Thoracic aorta (tissue), 2 donors: ENCODE measurements around the gene NEXMIF. TPM values are rescaled to one million over a fixed set of nuclear protein-coding genes. Genes with fewer than 3 reads are reported as not detected.

Source experiments
- ATAC-seq: fragments of 150-250 bp; one replicate; pipeline ENCODE4 v1.8.0; 2017; ENCODE audit warnings: low read depth; ENCODE audit not compliant: insufficient number of reproducible peaks, low FRiP score
- DNase-seq: peaks from one replicate; pipeline ENCODE4 v3.0.0-alpha.2; 2020; ENCODE audit warnings: low spot score
- H3K27ac ChIP-seq, 2 donors: fragments of 200-600 bp; sonication (generic); 1 replicate in 1 of 2; 2 replicates in 1 of 2; pipeline ENCODE4 v1.5.1; 2016; ENCODE audit warnings: mild to moderate bottlenecking in 2 of 2, moderate library complexity in 2 of 2
- H3K27me3 ChIP-seq: fragments of 200-600 bp; sonication (generic); replicated peaks from 2 replicates; pipeline ENCODE4 v1.6.0; 2016; ENCODE audit warnings: mild to moderate bottlenecking; ENCODE audit not compliant: insufficient read depth
- H3K36me3 ChIP-seq: fragments of 200-600 bp; sonication (generic); one replicate; pipeline ENCODE4 v1.5.1; 2016
- H3K4me1 ChIP-seq, 2 donors: fragments of 200-600 bp; sonication (generic); 1 replicate in 1 of 2; 2 replicates in 1 of 2; pipeline versions ENCODE4 v1.5.1 to v1.6.0; 2016; ENCODE audit warnings: low read depth in 2 of 2, mild to moderate bottlenecking in 1 of 2; ENCODE audit not compliant: control insufficient read depth in 1 of 2
- H3K4me3 ChIP-seq: fragments of 200-600 bp; sonication (generic); 2 replicates; pipeline ENCODE4 v1.5.1; 2016; ENCODE audit warnings: mild to moderate bottlenecking
- H3K9me3 ChIP-seq: fragments of 200-600 bp; sonication (generic); 2 replicates; pipeline ENCODE4 v1.5.1; 2016
- CTCF ChIP-seq: fragments of 200-600 bp; sonication (generic); IDR thresholded peaks from one replicate; pipeline ENCODE4 v1.5.1; 2019; ENCODE audit warnings: antibody characterized with exemption
- total RNA-seq, 2 donors: library from RNA; depleted of rRNA; stranded (reverse); fragments of >200 nt; gene quantifications; one replicate each; pipeline versions ENCODE4 v1.1.0 to v1.2.3, GENCODE V29; 2016

NEXMIF gene
- total RNA-seq, 2 donors from 2014 or later = 2.2 to 2.3 TPM

- TF ChIP-seq CTCF = no peak
- ATAC-seq (no peak), DNase-seq (no peak)
- Histone ChIP-seq H3K4me1 (no peaks in the 10 kb centered on the region), H3K27ac (no peak overlapping the region), H3K36me3 (no peaks in the 10 kb centered on the region), H3K9me3 (no peaks in the 10 kb centered on the region), H3K4me3 (no peak overlapping the region), H3K27me3 (no peaks in the 10 kb centered on the region)
Observed at GRCh38 chrX:74797338-74797887, 127.8 kb downstream of the NEXMIF start.

- H3K27me3 ChIP-seq = no peaks in the 10 kb centered on the region
- ATAC-seq (no peak), DNase-seq (no peak)
- no peaks in the 10 kb centered on the region for H3K4me1 ChIP-seq
- H3K4me3 ChIP-seq = no peak overlapping the region
- TF ChIP-seq CTCF = no peak
- no peaks in the 10 kb centered on the region for H3K36me3 ChIP-seq
- no peaks in the 10 kb centered on the region for H3K9me3 ChIP-seq
- H3K27ac ChIP-seq = no peak overlapping the region
Observed at GRCh38 chrX:74788545-74789086, 136.6 kb downstream of the NEXMIF start.

GRCh38 chrX:74784629-74785028 lies 140.6 kb downstream of the NEXMIF start:
- Histone ChIP-seq H3K4me1 (no peaks in the 10 kb centered on the region), H3K36me3 (no peaks in the 10 kb centered on the region), H3K27ac (no peak overlapping the region), H3K27me3 (no peaks in the 10 kb centered on the region), H3K4me3 (no peak overlapping the region), H3K9me3 (no peaks in the 10 kb centered on the region)
- DNase-seq (no peak), ATAC-seq (no peak)
- no peak for TF ChIP-seq CTCF

- H3K36me3 ChIP-seq = no peaks in the 10 kb centered on the region
- H3K4me1 ChIP-seq = no peaks in the 10 kb centered on the region
- H3K27ac ChIP-seq = no peak overlapping the region
- no peak for TF ChIP-seq CTCF
- no peaks in the 10 kb centered on the region for H3K9me3 ChIP-seq
- H3K4me3 ChIP-seq = no peak overlapping the region
- ATAC-seq (no peak), DNase-seq (no peak)
- no peaks in the 10 kb centered on the region for H3K27me3 ChIP-seq
Observed at GRCh38 chrX:74781507-74782034, 143.7 kb downstream of the NEXMIF start.

GRCh38 chrX:74779175-74779574 lies 146.1 kb downstream of the NEXMIF start:
- ATAC-seq (no peak), DNase-seq (no peak)
- Histone ChIP-seq H3K36me3 (no peaks in the 10 kb centered on the region), H3K27ac (no peak overlapping the region), H3K4me1 (no peaks in the 10 kb centered on the region), H3K4me3 (no peak overlapping the region), H3K27me3 (no peaks in the 10 kb centered on the region), H3K9me3 (no peaks in the 10 kb centered on the region)
- no peak for TF ChIP-seq CTCF
